NCI-H2196 (cell line): ENCODE data around the gene ARHGEF16.

ENCODE experiments used
- DNase-seq: peaks from one replicate; lab custom pipeline; 2025; ENCODE audit not compliant: unreplicated experiment; lab: John Stamatoyannopoulos, UW

Gene ARHGEF16

DNA sequence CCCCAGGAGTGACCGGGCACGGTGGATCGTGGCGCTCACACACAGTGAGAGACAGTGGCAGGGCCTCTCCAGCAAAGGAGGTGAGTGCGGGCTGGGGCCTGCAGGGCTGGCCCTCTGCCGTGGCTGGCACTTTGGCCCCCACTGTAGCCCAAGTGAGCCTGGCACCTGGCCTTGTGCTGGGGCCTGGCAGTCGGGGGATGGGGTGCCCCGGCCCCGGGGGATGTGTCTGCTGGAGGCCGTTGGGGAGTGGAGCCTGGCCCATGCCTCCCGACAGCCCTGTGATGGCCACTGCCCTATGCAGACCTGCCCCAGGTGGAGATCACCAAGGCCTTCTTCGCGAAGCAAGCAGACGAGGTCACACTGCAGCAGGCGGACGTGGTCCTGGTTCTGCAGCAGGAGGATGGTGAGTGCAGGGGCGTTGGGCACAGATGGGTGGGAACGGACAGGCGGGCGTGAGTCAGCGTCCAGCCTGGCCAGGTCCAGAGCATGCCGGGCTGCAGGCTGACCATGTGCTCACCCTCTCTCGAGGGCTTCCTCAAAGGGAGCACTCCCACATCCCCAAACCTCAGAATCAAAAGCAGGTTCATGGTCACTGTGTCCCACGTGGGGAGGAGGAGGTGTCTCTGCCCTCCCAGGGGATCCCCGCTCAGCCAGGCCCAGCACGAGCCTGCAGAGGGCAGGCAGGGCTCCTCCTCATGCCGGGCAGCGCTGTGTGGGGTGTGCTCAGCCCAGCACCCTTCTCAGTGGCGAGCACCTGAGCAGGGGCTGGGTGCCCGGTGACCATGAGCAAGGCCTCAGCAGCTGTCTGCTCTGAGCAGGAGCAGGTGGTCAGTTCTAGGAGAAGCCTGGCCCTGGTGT, 25.3 kb downstream of the ARHGEF16 start:
- DNase-seq: no peak

DNA sequence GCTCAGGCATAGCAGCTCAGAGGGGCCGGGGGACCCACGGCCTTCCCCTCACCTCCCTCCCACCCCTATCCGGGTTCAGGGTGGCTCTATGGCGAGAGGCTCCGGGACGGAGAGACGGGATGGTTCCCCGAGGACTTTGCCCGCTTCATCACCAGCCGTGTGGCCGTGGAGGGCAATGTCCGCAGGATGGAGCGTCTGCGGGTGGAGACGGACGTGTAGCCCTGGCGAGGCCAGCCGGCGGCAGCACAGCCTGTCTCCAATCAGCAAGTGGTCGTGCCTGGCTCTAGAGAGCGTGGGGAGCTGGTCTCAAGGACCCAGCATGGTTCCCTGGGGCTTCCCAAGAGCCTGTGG, 25.9 kb downstream of the ARHGEF16 start:
- DNase-seq: no peak

DNA sequence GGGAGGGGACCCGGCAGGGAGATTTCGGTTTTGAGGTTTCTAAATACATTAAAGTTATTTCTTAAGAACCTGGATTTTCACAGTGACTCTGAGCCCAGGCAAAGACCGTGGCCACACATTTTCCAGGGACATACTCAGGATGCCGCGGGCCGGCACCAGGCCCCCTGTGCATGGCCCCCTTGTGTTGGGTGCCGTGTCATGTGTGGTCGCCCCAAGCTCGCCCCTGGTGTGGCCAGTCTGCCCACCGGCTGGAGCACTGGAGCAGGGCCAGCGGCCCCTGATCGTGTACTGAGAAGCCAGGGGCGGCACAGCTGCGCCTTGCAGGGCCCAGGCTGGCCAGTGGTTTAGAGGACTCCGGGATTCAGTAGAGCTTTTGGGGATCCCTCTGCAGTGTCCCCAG, 26.6 kb downstream of the ARHGEF16 start:
- no peak for DNase-seq

DNA sequence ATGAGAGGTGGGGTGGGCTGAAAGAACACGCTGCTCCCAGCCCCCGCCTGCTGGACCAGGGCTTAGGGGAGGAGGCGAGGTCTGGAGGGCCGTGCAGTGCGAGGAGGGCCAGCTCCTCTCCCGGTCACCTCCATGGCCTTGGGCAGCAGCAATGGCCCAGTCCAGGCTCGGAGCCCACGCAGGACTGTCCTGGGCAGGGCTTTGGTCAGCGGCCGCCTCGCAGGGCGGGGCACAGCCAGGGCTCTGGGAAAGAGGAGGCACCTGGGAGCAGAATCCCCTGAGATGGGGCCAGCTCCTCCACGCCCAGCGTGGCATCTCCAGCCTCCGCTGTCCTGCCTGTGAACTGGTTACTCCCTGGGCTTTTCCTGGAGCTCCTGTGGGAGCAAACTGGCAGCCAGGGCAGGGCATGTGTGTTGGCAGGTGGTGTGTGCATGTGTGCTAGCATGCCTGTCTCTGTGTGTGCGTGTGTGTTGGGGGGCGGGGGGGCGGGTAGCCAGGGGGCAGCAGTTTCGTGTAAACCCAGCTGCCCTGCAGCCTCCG, 27.4 kb downstream of the ARHGEF16 start:
- DNase-seq: no peak

DNA sequence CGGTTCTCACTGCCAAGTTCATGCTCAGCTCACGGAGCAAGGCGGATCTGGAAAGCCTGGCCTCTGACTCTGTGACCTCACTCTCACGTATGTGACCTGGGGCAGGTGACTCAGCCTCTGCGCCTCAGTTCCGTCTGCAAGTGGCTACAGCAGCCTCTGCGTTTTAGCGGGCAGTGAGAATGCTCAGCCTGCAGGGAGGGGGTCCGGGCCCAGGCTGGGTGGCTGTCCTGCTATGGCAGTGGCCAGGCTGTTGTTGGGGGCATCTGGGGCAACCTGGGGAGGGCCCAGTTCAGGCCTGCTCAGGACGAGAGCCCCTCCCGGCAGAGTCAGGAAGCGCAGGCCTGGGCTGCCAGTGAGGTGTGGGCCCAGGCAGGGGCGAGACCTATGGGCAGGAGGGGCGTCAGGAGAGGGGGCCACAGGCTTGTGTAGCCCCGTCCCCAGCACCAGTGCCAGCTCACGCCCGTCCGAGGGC, 27.9 kb downstream of the ARHGEF16 start:
- DNase-seq: no peak

DNA sequence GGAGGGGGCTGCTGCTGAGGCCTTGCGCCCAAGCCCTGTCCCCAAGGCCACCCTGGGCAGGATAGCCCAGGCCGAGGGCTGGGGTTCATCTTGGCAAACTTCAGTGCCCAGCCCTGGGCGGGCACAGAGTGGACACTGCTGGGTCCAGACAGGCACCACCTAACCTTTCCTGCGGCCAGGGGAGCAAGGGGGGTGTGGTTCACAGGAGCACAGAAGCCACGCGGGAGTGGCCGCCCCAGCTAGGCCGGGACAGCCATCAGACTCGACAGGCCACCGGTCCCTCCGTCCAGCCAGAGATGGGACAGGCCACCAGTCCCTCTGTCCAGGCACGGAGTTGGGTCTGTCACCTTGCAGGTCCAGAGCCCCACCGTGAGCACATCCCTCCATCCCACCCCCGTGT, 28.9 kb downstream of the ARHGEF16 start:
- no peak for DNase-seq

DNA sequence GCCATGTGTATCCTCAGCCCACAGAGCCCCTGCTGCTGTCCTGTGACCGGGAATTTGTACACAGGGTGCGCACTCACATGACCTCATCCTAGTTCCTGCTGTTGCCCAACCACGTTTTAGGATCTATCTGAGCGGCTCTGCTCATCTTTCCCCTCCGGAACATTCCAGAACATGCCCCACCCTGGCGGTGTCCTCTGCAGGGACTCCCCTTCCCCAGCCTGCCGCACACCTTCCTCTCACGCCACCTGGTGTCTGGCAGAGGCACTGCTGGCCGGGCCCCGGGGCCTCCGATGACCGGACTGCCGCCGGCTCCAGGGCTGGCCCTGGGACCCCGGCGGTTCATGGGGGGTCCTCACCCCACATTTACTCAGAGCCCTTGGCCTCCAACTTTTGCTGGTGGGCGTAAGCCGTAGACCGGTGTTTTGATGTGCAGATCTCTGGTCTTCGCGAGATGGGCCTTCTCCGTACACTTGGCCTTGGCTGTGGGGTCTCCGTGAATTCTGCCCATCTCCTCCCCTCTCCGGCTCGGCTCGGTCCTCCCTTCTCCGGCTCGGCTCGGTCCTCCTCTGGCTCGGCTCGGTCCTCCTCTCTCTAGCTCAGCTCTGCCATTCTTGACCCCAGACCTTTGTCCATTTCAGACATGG, 29.5 kb downstream of the ARHGEF16 start:
- peak; percentile 21 for DNase-seq

DNA sequence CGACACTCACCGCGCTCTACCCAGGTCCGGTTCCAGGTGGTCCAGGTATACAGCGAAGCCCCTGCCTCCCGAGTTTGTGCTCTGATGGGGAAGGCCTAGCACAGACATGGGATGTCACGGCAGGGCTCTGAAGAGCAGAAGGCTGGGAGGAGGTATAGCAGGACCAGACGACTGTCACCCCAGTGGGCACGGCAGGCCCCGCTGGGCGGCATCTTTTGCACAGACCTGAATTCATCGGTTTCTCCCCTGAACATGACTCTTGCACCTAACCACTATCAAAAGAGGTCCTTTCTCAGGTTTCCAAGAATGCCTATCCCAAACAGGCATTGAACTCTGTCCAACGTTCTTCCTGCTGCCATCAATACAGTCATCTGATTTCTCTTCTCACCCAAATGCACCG, 30.6 kb downstream of the ARHGEF16 start:
- DNase-seq: no peak

DNA sequence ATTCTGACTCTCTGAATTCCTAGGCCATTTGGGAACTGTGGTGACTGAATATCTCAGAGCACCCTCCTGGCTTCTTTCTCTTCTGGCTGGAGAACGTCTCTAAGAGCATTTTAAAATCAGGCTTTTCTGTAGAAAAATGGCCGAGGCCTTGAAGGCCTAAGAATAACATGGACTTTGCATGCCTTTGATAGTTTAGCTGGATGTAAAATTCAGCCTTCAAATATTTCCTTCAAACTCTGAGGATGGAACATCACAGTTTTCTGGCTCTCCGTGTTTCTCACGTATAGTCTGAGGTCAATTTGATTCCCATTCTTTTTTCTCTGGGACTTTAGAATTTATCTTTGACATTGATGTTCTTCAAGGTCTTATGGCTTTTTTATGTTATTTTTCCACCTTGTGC, 34.0 kb downstream of the ARHGEF16 start:
- DNase-seq: no peak

DNA sequence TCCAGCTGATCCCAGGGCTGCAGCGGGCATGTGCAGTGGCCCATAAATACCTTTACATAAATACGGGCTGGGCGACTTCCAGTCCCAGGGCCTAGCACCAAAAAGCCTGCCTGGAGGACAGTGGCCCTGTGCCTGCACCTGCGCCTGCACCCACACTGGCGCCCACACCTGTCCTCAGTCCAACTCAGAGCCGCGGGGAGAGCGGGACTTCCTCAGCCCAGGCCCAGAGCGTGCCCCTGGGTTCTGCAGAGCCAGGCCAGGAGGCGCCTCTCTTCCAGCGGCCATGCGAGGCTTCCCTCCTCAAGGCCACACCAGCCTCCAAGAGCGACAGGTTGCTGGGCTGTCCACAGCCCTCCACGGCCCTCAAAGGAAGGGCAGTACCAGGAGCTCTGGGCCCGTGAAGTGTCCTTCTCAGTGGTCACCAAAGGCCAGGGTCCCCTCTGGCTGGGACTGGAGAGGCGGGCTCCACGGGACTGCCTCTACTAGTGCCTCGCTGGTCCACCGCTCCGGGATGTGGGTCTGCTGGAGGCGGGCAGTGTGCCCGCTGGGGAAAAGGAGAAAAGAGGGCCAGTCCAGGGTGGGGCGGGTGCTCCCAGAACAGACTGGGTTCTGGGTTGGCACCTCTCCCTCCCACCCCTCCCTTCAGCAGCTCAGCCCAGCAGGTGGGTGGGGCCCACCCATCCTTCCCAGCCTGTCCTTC, 35.7 kb downstream of the ARHGEF16 start:
- no peak for DNase-seq

DNA sequence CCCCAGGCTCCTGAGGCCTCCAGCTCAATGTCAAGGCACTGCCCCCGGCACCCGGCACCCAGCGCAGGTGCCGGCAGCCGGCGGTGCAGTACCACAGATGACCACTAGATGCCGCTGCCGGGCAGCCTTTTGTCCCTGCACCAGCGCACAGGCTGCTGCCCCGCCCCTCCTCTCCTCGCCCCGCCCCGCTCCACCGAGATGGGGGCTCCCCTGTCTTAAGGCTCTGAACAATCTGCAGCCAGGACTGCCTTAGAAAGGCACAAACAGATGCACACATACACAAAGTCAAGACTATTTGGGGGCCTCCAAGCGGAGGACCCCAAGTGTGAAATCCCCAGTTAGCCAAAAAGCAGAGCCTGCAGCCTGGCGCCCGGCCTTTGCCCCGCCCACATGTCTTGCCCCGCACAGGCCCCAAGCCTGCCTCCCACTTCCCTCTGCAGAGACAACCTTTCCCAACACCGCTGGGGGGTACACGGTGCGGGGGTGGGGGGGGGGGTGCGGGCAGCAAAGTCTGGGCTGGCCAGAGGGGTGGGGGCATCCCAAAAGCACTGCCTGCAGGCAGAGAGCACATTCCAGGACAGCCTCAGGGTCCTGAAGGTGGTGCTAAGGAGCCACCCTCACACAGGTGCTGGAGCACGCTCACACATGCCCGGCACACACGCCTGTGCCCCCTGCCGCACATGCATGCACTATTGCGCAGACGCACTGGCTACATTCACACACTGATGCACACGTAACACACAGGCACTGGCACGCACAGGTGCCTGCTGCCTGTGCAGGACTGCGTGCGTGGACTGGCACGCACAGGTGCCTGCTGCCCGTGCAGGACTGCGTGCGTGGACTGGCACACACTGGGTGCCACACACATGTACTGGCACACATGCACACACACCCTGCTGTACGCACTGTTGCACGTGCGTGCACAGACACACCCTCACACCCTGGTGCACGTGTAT, 37.1 kb downstream of the ARHGEF16 start:
- peak; percentile 65 for DNase-seq

DNA sequence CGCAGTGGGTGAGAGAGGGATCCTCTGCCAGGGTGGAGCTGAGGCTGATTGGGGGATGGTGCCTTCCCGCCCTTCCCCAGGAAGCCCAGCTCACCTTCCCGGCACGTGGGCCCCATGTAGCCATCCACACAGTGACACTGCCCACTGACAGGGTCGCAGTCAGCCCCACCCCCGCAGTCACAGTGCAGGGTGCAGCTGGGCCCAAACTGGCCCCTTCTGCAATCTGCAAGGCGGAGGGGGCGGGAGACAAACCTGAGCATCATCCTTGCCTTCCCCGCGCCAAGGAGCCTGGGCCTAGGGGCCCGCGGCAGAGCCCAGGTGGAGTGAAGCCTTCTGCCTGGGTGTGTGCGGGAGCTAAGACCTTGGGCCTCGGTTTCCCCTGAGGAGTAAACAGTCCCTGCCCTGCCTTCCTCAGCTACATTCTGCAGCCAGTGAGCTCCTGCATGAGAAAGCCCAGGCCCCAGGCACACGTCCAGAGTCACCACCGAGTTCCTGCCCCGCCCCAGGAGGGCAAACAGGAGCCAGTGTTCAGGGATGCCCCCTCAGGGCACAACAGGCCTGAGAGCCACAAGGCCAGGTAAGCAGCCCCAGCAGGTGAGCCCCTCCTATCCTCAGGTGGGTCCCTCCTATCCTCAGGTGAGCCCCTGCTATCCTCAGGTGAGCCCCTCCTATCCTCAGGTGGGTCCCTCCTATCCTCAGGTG, 38.2 kb downstream of the ARHGEF16 start:
- no peak for DNase-seq

DNA sequence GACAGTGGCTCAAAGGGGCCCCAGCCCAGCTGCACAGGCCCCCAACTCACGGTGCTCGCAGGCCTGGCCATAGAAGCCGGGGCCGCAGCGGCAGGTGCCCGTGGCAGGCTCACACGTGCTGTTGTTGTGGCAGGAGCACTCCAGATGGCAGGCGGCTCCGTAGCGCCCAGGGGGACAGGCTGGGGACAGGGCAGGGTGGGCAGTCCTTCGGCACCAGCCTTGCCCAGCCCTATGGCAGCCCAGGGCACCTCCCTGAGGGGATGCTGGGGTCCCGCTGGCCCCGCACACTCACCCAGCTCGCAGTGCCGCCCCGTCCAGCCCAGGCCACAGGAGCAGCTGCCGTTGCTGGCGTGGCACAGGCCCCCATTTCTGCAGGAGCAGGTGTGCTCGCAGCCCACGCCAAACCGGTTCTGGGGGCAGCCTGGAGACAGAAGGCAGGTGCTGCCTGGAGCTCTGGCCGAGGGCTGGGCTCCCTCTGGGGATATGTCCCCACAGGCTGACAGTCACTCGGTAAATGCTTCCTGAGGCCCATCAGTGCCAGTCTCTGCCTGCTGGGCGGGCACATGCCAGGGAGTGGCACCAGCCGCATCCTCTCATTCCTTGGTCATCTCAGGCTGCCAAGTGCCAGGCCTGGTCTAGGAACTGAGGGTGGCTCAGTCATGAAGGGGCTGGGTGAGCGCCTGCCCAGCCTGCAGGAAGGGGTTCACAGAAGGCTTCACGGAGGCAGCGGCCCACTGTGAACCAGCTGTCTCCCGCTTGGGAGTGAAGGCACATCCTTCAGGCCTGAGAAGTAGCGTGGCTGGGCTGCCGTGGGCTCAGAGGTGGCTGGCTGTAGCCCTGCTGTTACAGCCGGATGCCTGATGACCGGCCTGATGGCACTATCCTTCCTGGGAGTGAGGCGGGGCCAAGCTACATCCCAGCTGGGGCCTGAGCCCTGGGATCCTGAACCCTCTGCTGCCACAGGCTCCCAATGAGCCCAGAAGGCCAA, 40.1 kb downstream of the ARHGEF16 start:
- no peak for DNase-seq

DNA sequence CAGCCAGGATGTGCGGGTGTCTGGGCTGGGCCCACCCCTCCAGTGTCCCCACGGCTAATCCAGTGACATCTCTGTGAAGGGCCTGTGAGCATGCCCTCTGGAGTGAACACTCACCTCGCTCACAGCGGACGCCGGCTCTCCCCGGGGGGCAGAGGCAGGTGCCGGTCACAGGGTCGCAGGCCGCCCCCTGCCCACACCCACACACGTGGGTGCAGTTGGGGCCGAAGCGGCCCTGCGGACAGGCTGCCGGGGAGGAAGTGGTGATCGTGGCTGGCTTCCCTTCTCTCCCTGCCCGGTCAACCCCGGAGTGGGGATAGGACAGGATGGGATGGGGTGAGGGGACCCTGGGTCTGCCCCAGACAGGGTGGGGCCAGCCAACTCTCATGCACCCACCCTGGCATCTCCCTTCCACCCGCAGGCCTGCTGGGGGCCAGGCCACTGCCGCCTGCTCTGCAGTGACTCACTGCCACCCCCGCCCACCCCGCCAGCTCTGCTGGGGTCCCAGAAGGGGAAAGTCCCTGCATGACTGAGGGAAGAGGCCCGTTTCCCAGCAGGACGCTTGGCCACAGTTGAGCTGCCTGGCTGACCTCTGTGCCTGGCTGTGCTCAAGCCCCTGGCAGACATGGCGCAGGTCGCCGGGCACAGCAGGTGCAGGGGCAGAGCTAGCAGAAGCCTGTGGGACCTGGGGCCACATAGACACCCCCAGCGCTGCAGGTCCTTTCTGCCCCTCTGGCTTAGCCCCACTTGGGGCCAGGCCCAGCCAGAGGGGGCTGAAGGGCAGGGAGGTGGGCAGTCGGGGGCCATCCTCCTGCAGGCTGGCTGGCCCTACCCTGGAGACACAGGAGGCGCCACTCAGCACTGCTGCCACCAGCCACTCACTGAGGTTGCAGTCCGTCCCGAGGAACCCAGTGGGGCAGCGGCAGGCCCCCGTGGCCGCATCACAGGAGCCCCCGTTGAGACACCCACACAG, 41.6 kb downstream of the ARHGEF16 start:
- DNase-seq: no peak

DNA sequence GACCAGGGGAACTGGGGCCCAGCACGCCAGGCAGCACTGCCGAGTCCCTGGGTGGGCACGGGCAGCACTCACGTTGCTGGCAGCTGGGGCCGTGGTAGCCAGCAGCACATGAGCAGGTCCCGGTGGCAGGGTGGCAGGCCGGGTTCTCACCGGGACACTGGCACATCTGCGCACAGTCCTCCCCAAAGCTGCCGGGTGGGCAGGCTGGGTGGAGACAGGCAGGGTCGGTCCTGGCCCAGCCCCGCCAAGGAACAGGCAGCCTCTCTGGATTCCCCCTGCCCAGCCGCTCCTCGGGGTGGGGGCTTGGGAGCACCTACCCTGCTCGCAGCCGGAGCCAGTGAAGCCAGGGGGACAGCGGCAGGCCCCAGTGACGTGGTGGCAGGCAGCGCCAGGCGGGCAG, 42.5 kb downstream of the ARHGEF16 start:
- no peak for DNase-seq

DNA sequence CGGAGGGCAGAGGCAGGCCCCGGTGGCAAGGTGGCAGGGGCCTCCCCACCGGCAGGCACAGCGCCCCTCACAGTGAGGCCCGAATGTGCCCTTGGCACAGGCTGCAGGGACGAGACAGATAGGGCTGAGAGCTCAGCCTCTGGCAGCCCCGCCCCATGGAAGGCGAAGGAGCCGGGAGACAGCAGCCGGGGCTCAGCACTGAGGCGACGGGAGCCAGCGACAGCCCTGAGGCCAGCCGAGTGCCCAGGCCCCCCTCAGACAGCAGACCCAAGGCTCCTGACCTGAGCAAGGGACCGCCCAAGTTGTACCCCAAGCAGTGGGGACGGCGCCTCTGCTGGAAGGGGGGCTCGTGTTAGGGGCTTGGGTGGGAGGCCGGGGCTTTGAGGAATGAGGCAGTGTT, 43.1 kb downstream of the ARHGEF16 start:
- no peak for DNase-seq

DNA sequence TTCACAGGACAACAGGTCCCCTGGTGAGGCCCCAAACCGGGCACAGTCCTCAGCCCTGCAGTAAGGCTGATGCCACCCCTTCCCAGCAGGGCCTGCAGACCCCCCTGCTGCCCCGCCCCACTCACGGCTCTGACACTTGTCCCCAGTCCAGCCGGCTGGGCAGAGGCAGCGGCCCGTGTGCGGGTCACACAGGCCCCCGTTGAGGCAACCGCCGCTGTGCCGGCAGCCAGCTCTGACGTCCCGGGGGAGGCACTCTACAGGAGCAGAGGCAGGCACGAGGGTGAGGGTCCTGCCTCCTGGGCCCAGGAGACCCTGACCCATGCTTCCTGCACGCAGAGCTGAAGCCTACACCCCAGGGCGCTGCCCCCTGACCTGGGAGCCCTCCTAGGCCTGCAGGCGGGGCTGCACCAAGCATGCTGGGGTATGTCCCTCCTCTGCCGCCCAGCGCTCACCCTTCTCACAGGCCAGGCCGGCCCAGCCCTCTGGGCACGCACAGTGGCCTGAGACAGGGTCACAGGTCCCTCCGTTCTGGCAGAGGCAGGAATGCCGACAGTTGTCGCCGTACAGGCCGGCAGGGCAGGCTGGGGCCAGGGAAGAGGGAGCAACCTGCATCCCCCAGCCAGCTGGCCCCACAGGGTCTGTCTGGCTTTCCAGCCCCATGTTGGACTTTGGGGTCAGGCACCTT, 43.9 kb downstream of the ARHGEF16 start:
- no peak for DNase-seq
